PFSK-1 (cell line): ENCODE measurements around the gene DDX24.

Experiments used
- FOXP2 ChIP-seq: optimal IDR thresholded peaks from 2 replicates; pipeline ENCODE3; 2011; ENCODE audit warnings: borderline replicate concordance, control low read depth, inconsistent platforms; ENCODE audit not compliant: insufficient read depth; ENCODE audit errors: extremely low read length, extremely low read depth
- POLR2AphosphoS5 ChIP-seq: IDR thresholded peaks from 2 replicates; pipeline ENCODE4 v1.6.1; 2012; ENCODE audit warnings: low read depth, mild to moderate bottlenecking, control low read depth, low read length, moderate library complexity
- REST ChIP-seq, 2 experiments: IDR thresholded peaks; 2 replicates each; pipeline versions ENCODE4 v1.6.1 to v1.8.0; 2011 to 2012; ENCODE audit warnings: low read depth in 2 of 2, low read length in 2 of 2, control low read depth in 1 of 2, inconsistent platforms in 1 of 2, mild to moderate bottlenecking in 1 of 2, moderate library complexity in 1 of 2; ENCODE audit not compliant: insufficient read depth in 1 of 2
- SIN3A ChIP-seq: IDR thresholded peaks from 2 replicates; pipeline ENCODE4 v1.6.1; 2012; ENCODE audit warnings: mild to moderate bottlenecking, low read length, moderate library complexity, borderline replicate concordance; ENCODE audit not compliant: insufficient read depth
- TAF1 ChIP-seq: IDR thresholded peaks from 2 replicates; pipeline ENCODE4 v1.6.1; 2012; ENCODE audit warnings: low read length, control low read depth, borderline replicate concordance; ENCODE audit not compliant: insufficient read depth

DDX24 gene

GRCh38 chr14:94026173-94026888, 54.7 kb downstream of the DDX24 start, which contains the start of gene OTUB2:
Gene OTUB2 (plus strand): TSS chr14:94026340. CDS start chr14:94026538, 198 bp downstream.
- TF ChIP-seq SIN3A: no peak
- no peak for TF ChIP-seq REST (IDR thresholded peaks at IDR 0.05; ENCODE audit: insufficient read depth in 1 of 2, low read depth in 2 of 2, low read length in 2 of 2)
- TF ChIP-seq FOXP2: no peak
- no peak for TF ChIP-seq POLR2AphosphoS5
- no peak for TF ChIP-seq TAF1

- TF ChIP-seq FOXP2: no peak
- TF ChIP-seq POLR2AphosphoS5: no peak
- no peak for TF ChIP-seq TAF1
- TF ChIP-seq REST (IDR thresholded peaks at IDR 0.05; ENCODE audit: insufficient read depth in 1 of 2, low read depth in 2 of 2, low read length in 2 of 2): no peak
- no peak for TF ChIP-seq SIN3A
Measured at GRCh38 chr14:94025720-94026119, 55.3 kb downstream of the DDX24 start.

- TF ChIP-seq REST (IDR thresholded peaks at IDR 0.05; ENCODE audit: insufficient read depth in 1 of 2, low read depth in 2 of 2, low read length in 2 of 2): no peak
- no peak for TF ChIP-seq FOXP2
- no peak for TF ChIP-seq TAF1
- no peak for TF ChIP-seq SIN3A
- no peak for TF ChIP-seq POLR2AphosphoS5
Measured at GRCh38 chr14:94024549-94024948, 56.5 kb downstream of the DDX24 start.

GRCh38 chr14:94022532-94023411, 58.2 kb downstream of the DDX24 start:
- TF ChIP-seq REST (IDR thresholded peaks at IDR 0.05; ENCODE audit: insufficient read depth in 1 of 2, low read depth in 2 of 2, low read length in 2 of 2) (no peak), SIN3A (no peak), TAF1 (no peak), FOXP2 (no peak), POLR2AphosphoS5 (no peak)
